Activated naive CD8-positive, alpha-beta T cell treated with anti-CD3 and anti-CD28 coated beads, Interleukin-2, amount 50 U/mL, for 24 hours (primary cell): Measurements from ENCODE around the gene RSF1.

ENCODE experiments used
- ATAC-seq: fragments of 150-1000 bp; cut with Tn5 transposase; one replicate; pipeline ENCODE4 v1.10.0; 2021
- DNase-seq: peaks from one replicate; pipeline ENCODE4 v3.0.0; 2021
- H3K27ac Mint-ChIP-seq: one replicate; pipeline ENCODE4 v1.8.0; 2021; ENCODE audit warnings: mild to moderate bottlenecking, mixed read lengths
- H3K27me3 Mint-ChIP-seq: one replicate; pipeline ENCODE4 v1.8.0; 2021; ENCODE audit warnings: mixed read lengths
- H3K36me3 Mint-ChIP-seq: one replicate; pipeline ENCODE4 v1.8.0; 2021; ENCODE audit warnings: low read depth, mixed read lengths
- H3K4me1 Mint-ChIP-seq: one replicate; pipeline ENCODE4 v1.8.0; 2021; ENCODE audit warnings: mixed read lengths
- H3K4me3 Mint-ChIP-seq: one replicate; pipeline ENCODE4 v1.8.0; 2021; ENCODE audit warnings: mild to moderate bottlenecking, moderate library complexity, mixed read lengths
- H3K9me3 Mint-ChIP-seq: one replicate; pipeline ENCODE4 v1.8.0; 2021; ENCODE audit warnings: mixed read lengths

RSF1 gene

GRCh38 chr11:77783025-77783424 lies 37.5 kb downstream of the RSF1 start:
- ATAC-seq: no peak
- Mint-ChIP-seq H3K9me3 (no peaks in the 10 kb centered on the region), H3K4me3 (no peak overlapping the region), H3K4me1 (peaks cover 33% of the 10 kb centered on the region), H3K27me3 (no peaks in the 10 kb centered on the region), H3K27ac (no peak overlapping the region), H3K36me3 (peaks cover 9% of the 10 kb centered on the region)
- DNase-seq: no peak

DNA sequence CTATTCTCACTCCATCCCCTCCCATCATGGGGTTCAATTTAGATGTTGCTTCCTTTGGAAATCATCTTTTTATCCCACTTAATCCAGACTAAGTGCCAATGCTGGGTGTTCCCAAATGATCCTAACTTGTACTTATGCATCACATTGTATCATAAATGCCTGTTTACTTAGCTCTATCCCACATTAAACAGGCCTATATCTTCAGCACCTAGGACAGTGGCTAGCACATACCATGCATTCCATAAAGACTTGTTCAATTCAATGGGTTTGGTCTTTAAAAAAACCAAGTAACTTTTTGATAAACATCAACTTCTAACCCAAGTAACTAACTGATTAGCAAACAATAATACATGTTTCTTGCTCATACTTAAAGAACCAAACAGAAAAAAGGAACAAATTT lies 40.6 kb downstream of the RSF1 start:
- Mint-ChIP-seq H3K36me3 (peaks cover 7% of the 10 kb centered on the region), H3K4me3 (no peak overlapping the region), H3K9me3 (no peaks in the 10 kb centered on the region), H3K27ac (no peak overlapping the region), H3K4me1 (peaks cover 20% of the 10 kb centered on the region), H3K27me3 (no peaks in the 10 kb centered on the region)
- DNase-seq (no peak), ATAC-seq (no peak)

DNA sequence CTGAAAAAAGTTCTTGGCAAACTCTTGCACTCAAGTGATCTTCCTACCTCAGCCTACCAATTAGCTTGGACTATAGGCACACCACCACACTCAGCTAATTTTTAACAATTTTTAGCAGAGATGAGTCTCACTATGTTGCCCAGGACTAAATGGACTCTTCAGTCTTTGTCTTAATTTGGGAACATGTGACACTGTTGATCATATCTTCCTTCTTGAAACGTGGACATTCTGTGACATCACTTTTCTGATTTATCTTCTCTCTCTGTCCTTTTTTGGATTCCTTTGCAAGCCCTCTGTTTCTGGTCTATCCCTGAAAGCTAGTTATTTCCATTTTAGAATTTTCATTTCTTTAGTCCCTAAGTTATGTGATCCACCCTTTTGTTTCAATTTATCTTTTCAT lies 42.0 kb downstream of the RSF1 start:
- no peaks in the 10 kb centered on the region for H3K27me3 Mint-ChIP-seq
- peaks cover 23% of the 10 kb centered on the region for H3K4me1 Mint-ChIP-seq
- DNase-seq (no peak), ATAC-seq (no peak)
- H3K9me3 Mint-ChIP-seq: no peaks in the 10 kb centered on the region
- no peak overlapping the region for H3K27ac Mint-ChIP-seq
- peaks cover 5% of the 10 kb centered on the region for H3K36me3 Mint-ChIP-seq
- no peak overlapping the region for H3K4me3 Mint-ChIP-seq

- ATAC-seq (no peak), DNase-seq (no peak)
- Mint-ChIP-seq H3K27ac (no peak overlapping the region), H3K27me3 (no peaks in the 10 kb centered on the region), H3K4me1 (peaks cover 24% of the 10 kb centered on the region), H3K9me3 (no peaks in the 10 kb centered on the region), H3K4me3 (no peak overlapping the region), H3K36me3 (peaks cover 5% of the 10 kb centered on the region)
Observed at GRCh38 chr11:77778118-77778517, 42.4 kb downstream of the RSF1 start.

DNA sequence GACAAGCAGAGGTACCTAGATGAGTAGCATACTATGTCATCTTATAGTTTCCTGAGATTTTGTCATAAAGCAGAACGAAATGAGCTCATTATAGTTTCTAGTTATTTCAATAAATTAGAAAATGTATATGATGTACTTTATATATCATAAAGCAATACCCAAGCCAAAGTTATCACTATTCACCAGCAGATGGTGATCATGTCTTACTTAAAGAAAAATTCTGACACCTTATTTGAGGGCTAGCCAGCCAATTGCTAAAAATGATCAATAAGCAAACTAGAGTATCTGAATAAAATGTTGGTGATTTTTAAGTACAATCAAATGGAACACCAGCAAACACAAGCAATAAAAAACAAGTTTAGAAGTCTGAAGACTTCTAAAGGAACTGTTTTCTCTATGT lies 44.1 kb downstream of the RSF1 start:
- peaks cover 4% of the 10 kb centered on the region for H3K36me3 Mint-ChIP-seq
- peaks cover 36% of the 10 kb centered on the region for H3K4me1 Mint-ChIP-seq
- ATAC-seq (no peak), DNase-seq (no peak)
- no peak overlapping the region for H3K27ac Mint-ChIP-seq
- H3K4me3 Mint-ChIP-seq: no peak overlapping the region
- no peaks in the 10 kb centered on the region for H3K27me3 Mint-ChIP-seq
- H3K9me3 Mint-ChIP-seq: no peaks in the 10 kb centered on the region

DNA sequence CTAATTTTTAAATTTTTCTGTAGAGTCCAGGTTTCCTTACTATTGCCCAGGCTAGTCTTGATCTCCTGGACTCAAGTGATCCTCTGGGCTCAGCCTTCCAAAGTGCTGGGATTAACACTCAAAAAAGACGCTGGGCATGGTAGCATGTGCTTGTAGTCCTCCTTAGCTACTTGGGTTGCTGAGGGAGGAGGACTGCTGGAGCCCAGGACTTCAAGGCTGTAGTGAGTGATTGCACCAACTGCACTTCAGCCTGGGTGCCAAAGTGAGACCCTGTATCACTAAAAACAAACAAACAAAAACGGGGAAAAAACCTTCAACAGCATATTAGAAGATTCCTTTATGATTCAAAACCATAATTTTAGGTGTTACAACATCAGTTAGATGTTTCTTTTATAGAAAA lies 44.6 kb downstream of the RSF1 start:
- ATAC-seq (no peak), DNase-seq (no peak)
- no peak overlapping the region for H3K27ac Mint-ChIP-seq
- no peak overlapping the region for H3K4me3 Mint-ChIP-seq
- peaks cover 41% of the 10 kb centered on the region for H3K4me1 Mint-ChIP-seq
- H3K27me3 Mint-ChIP-seq: no peaks in the 10 kb centered on the region
- H3K9me3 Mint-ChIP-seq: no peaks in the 10 kb centered on the region
- peaks cover 4% of the 10 kb centered on the region for H3K36me3 Mint-ChIP-seq

DNA sequence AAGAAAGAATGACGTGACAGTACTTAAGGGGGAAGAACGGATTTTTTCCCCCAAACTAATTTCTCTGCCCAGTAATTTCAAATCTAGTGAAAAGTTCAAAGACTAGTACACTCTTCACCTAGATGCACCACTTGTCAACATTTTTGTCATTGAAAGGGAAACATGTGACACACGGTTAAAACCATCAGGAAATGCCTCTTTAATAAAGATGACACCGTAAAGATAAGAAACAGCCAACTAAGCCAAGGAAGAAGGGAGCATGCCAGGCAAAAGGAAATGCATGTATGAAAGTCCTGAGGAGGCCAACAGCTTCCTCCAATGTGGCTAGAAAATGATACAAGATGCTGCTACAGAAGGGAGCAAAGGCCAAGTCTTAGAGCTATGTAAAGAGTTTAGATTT lies 49.4 kb downstream of the RSF1 start:
- Mint-ChIP-seq H3K27ac (peak overlapping the region; percentile 1), H3K4me3 (no peak overlapping the region), H3K27me3 (no peaks in the 10 kb centered on the region), H3K36me3 (peaks cover 2% of the 10 kb centered on the region), H3K4me1 (peaks cover 36% of the 10 kb centered on the region), H3K9me3 (no peaks in the 10 kb centered on the region)
- DNase-seq: no peak
- ATAC-seq: peak; percentile 28

DNA sequence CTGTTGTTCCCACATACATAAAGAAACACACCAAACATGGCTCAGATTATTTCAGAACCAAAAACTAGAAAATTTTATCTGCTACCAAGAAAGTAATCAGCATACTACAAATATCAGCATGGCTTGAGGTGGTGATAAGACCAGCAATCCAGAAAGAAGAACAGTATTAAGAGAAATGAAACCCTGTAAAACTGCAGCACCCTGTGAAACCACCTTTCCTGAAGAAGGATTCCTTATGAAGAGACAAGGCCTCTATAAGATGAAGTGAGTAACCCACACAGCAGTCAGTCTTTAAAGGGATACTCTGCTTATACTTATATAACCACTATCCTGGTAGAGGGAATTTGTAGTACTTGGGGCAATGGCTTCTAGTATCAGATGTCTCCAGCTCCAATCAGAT lies 49.9 kb downstream of the RSF1 start:
- Mint-ChIP-seq H3K36me3 (peaks cover 2% of the 10 kb centered on the region), H3K4me3 (no peak overlapping the region), H3K27me3 (no peaks in the 10 kb centered on the region), H3K9me3 (no peaks in the 10 kb centered on the region), H3K27ac (peak overlapping the region; percentile 32), H3K4me1 (peaks cover 36% of the 10 kb centered on the region)
- ATAC-seq (no peak), DNase-seq (no peak)

- no peak for ATAC-seq
- H3K36me3 Mint-ChIP-seq: peaks cover 23% of the 10 kb centered on the region
- no peak overlapping the region for H3K4me3 Mint-ChIP-seq
Observed at GRCh38 chr11:77762426-77762825, 58.1 kb downstream of the RSF1 start.

GRCh38 chr11:77761491-77761890 lies 59.0 kb downstream of the RSF1 start:
- DNase-seq (no peak), ATAC-seq (no peak)
- H3K4me3 Mint-ChIP-seq: no peak overlapping the region
- H3K27ac Mint-ChIP-seq: no peak overlapping the region
- H3K4me1 Mint-ChIP-seq: peaks cover 3% of the 10 kb centered on the region
- peaks cover 26% of the 10 kb centered on the region for H3K36me3 Mint-ChIP-seq
- H3K27me3 Mint-ChIP-seq: no peaks in the 10 kb centered on the region
- H3K9me3 Mint-ChIP-seq: no peaks in the 10 kb centered on the region

More at GRCh38 chr11:77762426-77762825, 58.1 kb downstream of the RSF1 start:
- Mint-ChIP-seq H3K27ac (no peak overlapping the region), H3K4me1 (peaks cover 7% of the 10 kb centered on the region), H3K27me3 (no peaks in the 10 kb centered on the region), H3K9me3 (no peaks in the 10 kb centered on the region)
- no peak for DNase-seq

DNA sequence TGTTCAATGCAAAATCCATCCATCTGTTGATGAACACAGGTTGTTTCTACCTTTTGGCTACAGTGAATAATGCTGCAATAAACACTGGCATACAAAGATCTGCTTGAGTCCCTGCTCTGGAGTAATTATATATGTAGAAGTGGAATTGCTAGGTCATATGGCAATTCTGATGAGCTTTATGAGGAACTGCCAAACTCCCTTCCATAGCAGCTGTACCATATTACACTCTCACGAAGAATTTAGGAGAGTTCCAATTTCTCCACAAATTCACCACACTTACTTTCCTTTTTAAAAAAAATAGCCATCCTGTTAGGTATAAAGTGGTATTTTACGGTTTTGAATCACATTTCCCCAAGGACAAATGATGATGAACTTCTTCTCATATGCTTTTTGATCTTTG lies 62.2 kb downstream of the RSF1 start:
- Mint-ChIP-seq H3K27me3 (no peaks in the 10 kb centered on the region), H3K4me1 (peaks cover 7% of the 10 kb centered on the region), H3K9me3 (no peaks in the 10 kb centered on the region), H3K4me3 (no peak overlapping the region), H3K27ac (no peak overlapping the region), H3K36me3 (peaks cover 31% of the 10 kb centered on the region)
- no peak for DNase-seq
- no peak for ATAC-seq

DNA sequence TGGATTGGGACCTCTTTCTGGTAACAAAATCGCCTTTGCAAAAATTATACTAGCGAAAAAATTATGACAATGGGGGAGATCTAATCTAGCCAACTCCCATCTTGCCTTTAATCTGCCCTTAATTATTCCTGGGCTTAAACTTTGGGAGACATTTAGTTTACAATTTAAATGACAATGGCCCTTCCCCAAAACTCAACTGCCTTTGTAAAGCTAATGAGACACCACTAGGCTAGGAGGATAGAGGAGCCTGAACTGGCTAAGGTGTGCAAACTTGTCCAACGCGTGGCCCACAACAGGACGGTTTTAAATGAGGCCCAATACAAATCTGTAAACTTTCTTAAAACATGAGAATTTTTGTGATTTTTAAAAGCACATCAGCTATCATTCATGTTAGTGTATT lies 67.3 kb downstream of the RSF1 start:
- Mint-ChIP-seq H3K4me1 (peaks cover 5% of the 10 kb centered on the region), H3K36me3 (peaks cover 17% of the 10 kb centered on the region), H3K27ac (no peak overlapping the region), H3K27me3 (no peaks in the 10 kb centered on the region), H3K9me3 (no peaks in the 10 kb centered on the region), H3K4me3 (no peak overlapping the region)
- ATAC-seq (no peak), DNase-seq (no peak)

GRCh38 chr11:77752516-77752915 lies 68.0 kb downstream of the RSF1 start:
- H3K4me3 Mint-ChIP-seq: no peak overlapping the region
- no peak overlapping the region for H3K27ac Mint-ChIP-seq
- ATAC-seq (no peak), DNase-seq (no peak)
- H3K9me3 Mint-ChIP-seq: no peaks in the 10 kb centered on the region
- peaks cover 17% of the 10 kb centered on the region for H3K36me3 Mint-ChIP-seq
- H3K4me1 Mint-ChIP-seq: peaks cover 5% of the 10 kb centered on the region
- no peaks in the 10 kb centered on the region for H3K27me3 Mint-ChIP-seq

DNA sequence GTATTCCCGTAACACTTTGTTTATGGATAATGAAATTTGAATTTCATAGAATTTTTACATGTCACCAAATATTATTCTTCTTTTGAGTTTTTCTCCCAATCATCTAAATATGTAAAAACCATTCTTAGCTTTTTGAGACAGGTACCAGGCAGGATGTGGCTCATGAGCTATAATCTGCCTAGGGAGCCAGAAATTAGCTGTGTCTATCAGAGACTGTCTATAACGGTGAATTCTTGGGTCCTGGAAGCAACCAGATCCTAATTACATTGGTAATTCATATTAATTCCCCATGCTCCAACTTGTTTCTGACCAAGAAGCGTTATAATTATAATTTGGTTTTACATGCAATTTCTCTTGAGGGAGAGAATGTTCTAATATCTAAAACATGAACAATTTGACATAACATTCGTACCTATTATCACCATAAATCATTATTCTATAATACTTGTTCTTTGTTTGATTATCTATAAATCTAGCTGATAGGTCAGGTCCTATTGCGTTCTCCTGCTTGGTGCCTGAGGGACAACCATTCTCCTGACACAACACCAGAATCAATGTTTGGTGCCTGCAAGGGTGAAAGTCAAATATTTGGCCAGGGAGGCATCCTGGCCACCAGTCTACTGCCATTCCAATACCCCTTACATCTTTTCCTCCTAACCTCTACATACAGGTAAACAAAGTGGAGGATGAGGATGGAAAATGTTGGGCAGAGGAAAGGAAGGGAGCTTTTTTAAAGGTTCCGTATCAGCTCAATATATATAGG lies 69.9 kb downstream of the RSF1 start:
- Mint-ChIP-seq H3K27ac (no peak overlapping the region), H3K4me1 (peaks cover 5% of the 10 kb centered on the region), H3K36me3 (peaks cover 16% of the 10 kb centered on the region), H3K9me3 (no peaks in the 10 kb centered on the region), H3K4me3 (no peak overlapping the region), H3K27me3 (no peaks in the 10 kb centered on the region)
- ATAC-seq (no peak), DNase-seq (no peak)

GRCh38 chr11:77749232-77749631 lies 71.3 kb downstream of the RSF1 start:
- no peak for DNase-seq
- H3K4me1 Mint-ChIP-seq: peaks cover 2% of the 10 kb centered on the region
- no peak for ATAC-seq
- peaks cover 15% of the 10 kb centered on the region for H3K36me3 Mint-ChIP-seq
- H3K4me3 Mint-ChIP-seq: no peak overlapping the region
- H3K9me3 Mint-ChIP-seq: no peaks in the 10 kb centered on the region
- H3K27me3 Mint-ChIP-seq: no peaks in the 10 kb centered on the region
- H3K27ac Mint-ChIP-seq: no peak overlapping the region

- H3K27me3 Mint-ChIP-seq: no peaks in the 10 kb centered on the region
- H3K27ac Mint-ChIP-seq: no peak overlapping the region
- no peaks in the 10 kb centered on the region for H3K4me1 Mint-ChIP-seq
- ATAC-seq (no peak), DNase-seq (no peak)
- no peak overlapping the region for H3K4me3 Mint-ChIP-seq
- H3K36me3 Mint-ChIP-seq: peaks cover 10% of the 10 kb centered on the region
- H3K9me3 Mint-ChIP-seq: no peaks in the 10 kb centered on the region
Observed at GRCh38 chr11:77748266-77748665, 72.3 kb downstream of the RSF1 start.
